A673 (cell line): ENCODE data around the gene ANKRD29. TPM values are rescaled to one million over a fixed set of nuclear protein-coding genes. Genes with fewer than 3 reads are reported as not detected.

Source experiments
- BruUV-seq: library from RNA; stranded (reverse); fragments of 400-500 nt; replicated peaks from 2 replicates; lab custom pipeline; 2021; lab: Mats Ljungman, UMichigan
- CTCF ChIA-PET: fragments of 300-600 bp; sonication (Branson Sonifier 250); formaldehyde crosslinking; loops from one replicate; lab custom pipeline; 2022; ENCODE audit warnings: antibody characterized with exemption; lab: Charles Lee
- POLR2A ChIA-PET: fragments of 300-600 bp; sonication (Branson Sonifier 250); formaldehyde crosslinking; loops from one replicate; lab custom pipeline; 2022; ENCODE audit warnings: antibody characterized with exemption; ENCODE audit not compliant: low non-redundant PET; lab: Charles Lee
- DNase-seq: peaks from one replicate; pipeline ENCODE4 v3.0.0-alpha.2; 2015; ENCODE audit warnings: low spot score
- H3K27ac ChIP-seq: fragments of 200-600 bp; sonication (generic); 2 replicates; pipeline ENCODE4 v1.5.1; 2016; ENCODE audit warnings: mixed run types, low read depth, mild to moderate bottlenecking, mixed read lengths, antibody characterized with exemption, low read length; ENCODE audit not compliant: poor library complexity, severe bottlenecking
- H3K27me3 ChIP-seq: fragments of 200-600 bp; sonication (generic); replicated peaks from 2 replicates; pipeline ENCODE4 v1.6.1; 2017; ENCODE audit warnings: mixed run types, low read depth, mild to moderate bottlenecking, mixed read lengths, antibody characterized with exemption, low read length; ENCODE audit not compliant: insufficient read depth, poor library complexity
- H3K36me3 ChIP-seq: fragments of 200-600 bp; sonication (generic); 2 replicates; pipeline ENCODE4 v1.6.1; 2016; ENCODE audit warnings: mixed run types, mild to moderate bottlenecking, mixed read lengths, antibody characterized with exemption, low read length; ENCODE audit not compliant: insufficient read depth, poor library complexity, severe bottlenecking
- H3K4me1 ChIP-seq: fragments of 200-600 bp; sonication (generic); 2 replicates; pipeline ENCODE4 v1.6.1; 2017; ENCODE audit warnings: mixed run types, mild to moderate bottlenecking, mixed read lengths, antibody characterized with exemption, low read length; ENCODE audit not compliant: insufficient read depth, poor library complexity, severe bottlenecking
- H3K4me3 ChIP-seq: fragments of 200-600 bp; sonication (generic); 2 replicates; pipeline ENCODE4 v1.5.1; 2016; ENCODE audit warnings: low read depth, mixed run types, mild to moderate bottlenecking, mixed read lengths, low read length; ENCODE audit not compliant: poor library complexity, severe bottlenecking
- H3K9me3 ChIP-seq: fragments of 200-600 bp; sonication (generic); 2 replicates; pipeline ENCODE4 v1.6.1; 2016; ENCODE audit warnings: mixed run types, low read depth, mild to moderate bottlenecking, mixed read lengths, antibody characterized with exemption, low read length; ENCODE audit not compliant: poor library complexity, severe bottlenecking
- CTCF ChIP-seq: fragments of 300-800, 200-600 bp; sonication (generic); conservative IDR thresholded peaks from 2 replicates; pipeline ENCODE4 v1.5.1; 2017; ENCODE audit warnings: low read depth, mild to moderate bottlenecking, antibody characterized with exemption, low read length, moderate library complexity, mixed read lengths
- EZH2 ChIP-seq: fragments of 200-600 bp; sonication (generic); IDR thresholded peaks from 2 replicates; pipeline ENCODE4 v1.6.1; 2017; ENCODE audit warnings: borderline replicate concordance, low read depth, mild to moderate bottlenecking, mixed read lengths, antibody characterized with exemption, low read length; ENCODE audit not compliant: poor library complexity, severe bottlenecking
- intact Hi-C: fragments of 100-400 bp; cut with micrococcal nuclease; formaldehyde crosslinking; loops from one replicate; pipeline ENCODE4 v1.10.0; 2022; ENCODE audit not compliant: unreplicated experiment
- total RNA-seq: library from RNA; stranded (reverse); gene quantifications from 2 replicates; pipeline ENCODE4 v1.2.3, GENCODE V29; 2021

The ANKRD29 gene
- total RNA-seq, 1 experiment from 2014 or later: 2.6 TPM

- Histone ChIP-seq H3K27me3 (no peaks in the 10 kb centered on the region), H3K9me3 (no peaks in the 10 kb centered on the region), H3K4me1 (no peaks in the 10 kb centered on the region), H3K36me3 (no peaks in the 10 kb centered on the region), H3K27ac (no peak overlapping the region), H3K4me3 (no peak overlapping the region)
- TF ChIP-seq CTCF (no peak), EZH2 (no peak)
- no TSS peak for BruUV-seq
- POLR2A ChIA-PET: no interaction called here
- no peak for DNase-seq
- intact Hi-C loops: no loop called here
- CTCF ChIA-PET: no interaction called here
These were observed 27.2 kb downstream of the ANKRD29 start for GRCh38 chr18:23635283-23636070.

- ChIA-PET CTCF (no interaction called here), POLR2A (no interaction called here)
- no peak for DNase-seq
- Histone ChIP-seq H3K9me3 (no peaks in the 10 kb centered on the region), H3K4me1 (no peaks in the 10 kb centered on the region), H3K36me3 (no peaks in the 10 kb centered on the region), H3K27ac (no peak overlapping the region), H3K27me3 (no peaks in the 10 kb centered on the region), H3K4me3 (no peak overlapping the region)
- TF ChIP-seq EZH2 (no peak), CTCF (no peak)
- BruUV-seq: no TSS peak
- intact Hi-C loops: no loop called here
These were observed 28.0 kb downstream of the ANKRD29 start for GRCh38 chr18:23634692-23635091.

GRCh38 chr18:23632615-23633014 lies 30.1 kb downstream of the ANKRD29 start:
- no peaks in the 10 kb centered on the region for H3K36me3 ChIP-seq
- no TSS peak for BruUV-seq
- no peak overlapping the region for H3K4me3 ChIP-seq
- ChIA-PET CTCF (no interaction called here), POLR2A (no interaction called here)
- TF ChIP-seq CTCF: no peak
- TF ChIP-seq EZH2: no peak
- H3K4me1 ChIP-seq: no peaks in the 10 kb centered on the region
- no peaks in the 10 kb centered on the region for H3K9me3 ChIP-seq
- no peaks in the 10 kb centered on the region for H3K27me3 ChIP-seq
- no peak for DNase-seq
- H3K27ac ChIP-seq: no peak overlapping the region
- intact Hi-C loops: no loop called here
